ENCODE results near the gene SPAG7. TPM values are rescaled to one million over a fixed set of nuclear protein-coding genes. Genes with fewer than 3 reads are reported as not detected.
"Not testable (repeated sequence)": the region's sequence is repeated elsewhere in the genome, so short reads cannot be mapped to it uniquely, and the experiment has no call there.

SPAG7 gene
- polyA plus RNA-seq, 3 donors = 86.7 to 105 (median 92.6) TPM

- not testable (repeated sequence) for DNase-seq (ENCODE audit: extremely low read depth in 1 of 11, low read depth in 9 of 11, low spot score in 4 of 11)
Observed at GRCh38 chr17:4926577-4927335, 40.9 kb downstream of the SPAG7 start.

- DNase-seq (ENCODE audit: extremely low read depth in 1 of 11, low read depth in 9 of 11, low spot score in 4 of 11) = no peak
Observed at GRCh38 chr17:4921320-4921719, 46.3 kb downstream of the SPAG7 start.

- DNase-seq (ENCODE audit: extremely low read depth in 1 of 11, low read depth in 9 of 11, low spot score in 4 of 11) = no peak
Observed at GRCh38 chr17:4920351-4921048, 47.1 kb downstream of the SPAG7 start.

GRCh38 chr17:4919511-4920047 lies 48.0 kb downstream of the SPAG7 start:
- DNase-seq (ENCODE audit: extremely low read depth in 1 of 11, low read depth in 9 of 11, low spot score in 4 of 11) = no peak

- not testable (repeated sequence) for DNase-seq (ENCODE audit: extremely low read depth in 1 of 11, low read depth in 9 of 11, low spot score in 4 of 11)
Observed at GRCh38 chr17:4914551-4914950, 53.1 kb downstream of the SPAG7 start.

GRCh38 chr17:4913994-4914393 lies 53.6 kb downstream of the SPAG7 start:
- no peak for DNase-seq (ENCODE audit: extremely low read depth in 1 of 11, low read depth in 9 of 11, low spot score in 4 of 11)

Other genes with a start within 250 kb of the SPAG7 start
- 10 to 100 TPM; 24.9 to 29.4 (median 26.9) TPM for gene MED11, start 236.4 kb downstream of the SPAG7 start, polyA plus RNA-seq (ENCODE audit: insufficient read length in 3 of 3)
- gene ZMYND15, start 228.0 kb downstream of the SPAG7 start, polyA plus RNA-seq (ENCODE audit: insufficient read length in 3 of 3) = 1 to 10 TPM in 1 of 3 donors, under 1 TPM in 2; 0.46 to 1.7 (median 0.50) TPM
- gene CXCL16, start 227.9 kb downstream of the SPAG7 start, polyA plus RNA-seq (ENCODE audit: insufficient read length in 3 of 3) = 10 to 100 TPM; 10.1 to 23.2 (median 10.8) TPM
- 1 to 10 TPM; 1.8 to 3.1 (median 2.8) TPM for gene TM4SF5, start 195.9 kb downstream of the SPAG7 start, polyA plus RNA-seq (ENCODE audit: insufficient read length in 3 of 3)
- 1 to 10 TPM in 1 of 3 donors, under 1 TPM in 2; 0.78 to 1.7 (median 0.96) TPM for gene VMO1, start 181.5 kb downstream of the SPAG7 start, polyA plus RNA-seq (ENCODE audit: insufficient read length in 3 of 3)
- 10 to 100 TPM in 2 of 3 donors, 1 to 10 TPM in 1; 6.7 to 11.3 (median 10.5) TPM for gene GLTPD2, start 178.9 kb downstream of the SPAG7 start, polyA plus RNA-seq (ENCODE audit: insufficient read length in 3 of 3)
- 100 to 1,000 TPM; 123 to 139 (median 126) TPM for gene PSMB6, start 171.7 kb downstream of the SPAG7 start, polyA plus RNA-seq (ENCODE audit: insufficient read length in 3 of 3)
- 10 to 100 TPM; 34.3 to 51.2 (median 38.1) TPM for gene PLD2, start 160.7 kb downstream of the SPAG7 start, polyA plus RNA-seq (ENCODE audit: insufficient read length in 3 of 3)
- gene MINK1, start 134.5 kb downstream of the SPAG7 start, polyA plus RNA-seq (ENCODE audit: insufficient read length in 3 of 3) = 10 to 100 TPM; 59.4 to 70.7 (median 66.3) TPM
- 1 to 10 TPM; 1.5 to 3.0 (median 1.8) TPM for gene C17orf107, start 68.3 kb downstream of the SPAG7 start, polyA plus RNA-seq (ENCODE audit: insufficient read length in 3 of 3)
- 1 to 10 TPM; 1.4 to 2.8 (median 1.8) TPM for gene CHRNE, start 64.7 kb downstream of the SPAG7 start, polyA plus RNA-seq (ENCODE audit: insufficient read length in 3 of 3)
- gene GP1BA, start 35.5 kb downstream of the SPAG7 start, polyA plus RNA-seq (ENCODE audit: insufficient read length in 3 of 3) = 1 to 10 TPM; 1.9 to 2.2 (median 2.0) TPM
- gene SLC25A11, start 27.8 kb downstream of the SPAG7 start, polyA plus RNA-seq (ENCODE audit: insufficient read length in 3 of 3) = 10 to 100 TPM; 62.9 to 81.6 (median 76.1) TPM
- gene RNF167, start 27.5 kb downstream of the SPAG7 start, polyA plus RNA-seq (ENCODE audit: insufficient read length in 3 of 3) = 100 to 1,000 TPM; 125 to 146 (median 134) TPM
- 100 to 1,000 TPM; 350 to 480 (median 397) TPM for gene PFN1, start 19.3 kb downstream of the SPAG7 start, polyA plus RNA-seq (ENCODE audit: insufficient read length in 3 of 3)
- gene ENO3, start 16.7 kb downstream of the SPAG7 start, polyA plus RNA-seq (ENCODE audit: insufficient read length in 3 of 3) = 10 to 100 TPM; 20.3 to 36.4 (median 29.5) TPM
- gene CAMTA2, start 19.9 kb upstream of the SPAG7 start, polyA plus RNA-seq (ENCODE audit: insufficient read length in 3 of 3) = 10 to 100 TPM; 23.9 to 35.5 (median 24.3) TPM
- gene INCA1, start 29.7 kb upstream of the SPAG7 start, polyA plus RNA-seq (ENCODE audit: insufficient read length in 3 of 3) = 1 to 10 TPM; 7.2 to 8.0 (median 7.2) TPM
- gene KIF1C, start 30.1 kb upstream of the SPAG7 start, polyA plus RNA-seq (ENCODE audit: insufficient read length in 3 of 3) = 10 to 100 TPM; 76.8 to 97.2 (median 87.3) TPM
- gene SLC52A1, start 67.6 kb upstream of the SPAG7 start, polyA plus RNA-seq (ENCODE audit: insufficient read length in 3 of 3) = under 1 TPM; 0.16 to 0.47 (median 0.16) TPM
- gene ZFP3, start 110.7 kb upstream of the SPAG7 start, polyA plus RNA-seq (ENCODE audit: insufficient read length in 3 of 3) = 10 to 100 TPM; 13.9 to 16.7 (median 14.9) TPM
- 10 to 100 TPM; 22.6 to 50.4 (median 23.8) TPM for gene ZNF232, start 144.1 kb upstream of the SPAG7 start, polyA plus RNA-seq (ENCODE audit: insufficient read length in 3 of 3)
- 10 to 100 TPM in 1 of 3 donors, 1 to 10 TPM in 2; 2.9 to 10.4 (median 7.7) TPM for gene USP6, start 148.2 kb upstream of the SPAG7 start, polyA plus RNA-seq (ENCODE audit: insufficient read length in 3 of 3)
- 10 to 100 TPM; 21.2 to 27.9 (median 22.7) TPM for gene ZNF594, start 224.1 kb upstream of the SPAG7 start, polyA plus RNA-seq (ENCODE audit: insufficient read length in 3 of 3)